Neural progenitor cell (in vitro differentiated cells): ENCODE data around the gene PCDHB11.
"Not testable (repeated sequence)": the region's sequence is repeated elsewhere in the genome, so short reads cannot be mapped to it uniquely, and the experiment has no call there.

Source experiments
- EZH2 ChIP-seq: fragments of 200-600 bp; sonication (generic); IDR thresholded peaks from 2 replicates; pipeline ENCODE4 v1.6.1; 2017; ENCODE audit warnings: antibody characterized with exemption, mild to moderate bottlenecking, moderate library complexity
- EZH2phosphoT487 ChIP-seq: fragments of 200-600 bp; sonication (generic); IDR thresholded peaks from 2 replicates; pipeline ENCODE4 v1.6.1; 2017; ENCODE audit warnings: antibody characterized with exemption
- TF ChIP-seq, protein P1 (sequence below): fragments of 200-600 bp; sonication (generic); IDR thresholded peaks from 2 replicates; pipeline ENCODE4 v1.5.1; 2017; ENCODE audit warnings: antibody characterized with exemption, mild to moderate bottlenecking

- TF ChIP-seq EZH2, EZH2phosphoT487: not testable (repeated sequence)
- TF ChIP-seq, protein P1, sequence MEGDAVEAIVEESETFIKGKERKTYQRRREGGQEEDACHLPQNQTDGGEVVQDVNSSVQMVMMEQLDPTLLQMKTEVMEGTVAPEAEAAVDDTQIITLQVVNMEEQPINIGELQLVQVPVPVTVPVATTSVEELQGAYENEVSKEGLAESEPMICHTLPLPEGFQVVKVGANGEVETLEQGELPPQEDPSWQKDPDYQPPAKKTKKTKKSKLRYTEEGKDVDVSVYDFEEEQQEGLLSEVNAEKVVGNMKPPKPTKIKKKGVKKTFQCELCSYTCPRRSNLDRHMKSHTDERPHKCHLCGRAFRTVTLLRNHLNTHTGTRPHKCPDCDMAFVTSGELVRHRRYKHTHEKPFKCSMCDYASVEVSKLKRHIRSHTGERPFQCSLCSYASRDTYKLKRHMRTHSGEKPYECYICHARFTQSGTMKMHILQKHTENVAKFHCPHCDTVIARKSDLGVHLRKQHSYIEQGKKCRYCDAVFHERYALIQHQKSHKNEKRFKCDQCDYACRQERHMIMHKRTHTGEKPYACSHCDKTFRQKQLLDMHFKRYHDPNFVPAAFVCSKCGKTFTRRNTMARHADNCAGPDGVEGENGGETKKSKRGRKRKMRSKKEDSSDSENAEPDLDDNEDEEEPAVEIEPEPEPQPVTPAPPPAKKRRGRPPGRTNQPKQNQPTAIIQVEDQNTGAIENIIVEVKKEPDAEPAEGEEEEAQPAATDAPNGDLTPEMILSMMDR = not testable (repeated sequence)
Measured at GRCh38 chr5:141201126-141201525, 1.7 kb downstream of the PCDHB11 start.
